HepG2 (cell line): ENCODE results near the gene ZNF341. TPM values are rescaled to one million over a fixed set of nuclear protein-coding genes. Genes with fewer than 3 reads are reported as not detected.

Experiments
- ELF3 ChIP-seq: IDR thresholded peaks from 2 replicates; pipeline ENCODE4 v1.6.1; 2016; ENCODE audit warnings: missing genetic modification reagents, missing compliant biosample characterization
- FIP1L1 ChIP-seq: fragments of 200-400 bp; formaldehyde crosslinking; IDR thresholded peaks from 2 replicates; pipeline ENCODE4 v1.6.1; 2018; ENCODE audit warnings: low read depth, mild to moderate bottlenecking, low read length, moderate library complexity, borderline replicate concordance; ENCODE audit not compliant: insufficient read depth
- FOXK2 ChIP-seq: fragments of 450-650 bp; IDR thresholded peaks from 2 replicates; pipeline ENCODE4 v1.6.1; 2016
- FOXO1 ChIP-seq: sonication (generic); formaldehyde crosslinking; IDR thresholded peaks from 2 replicates; pipeline ENCODE4 v1.4.0; 2020; ENCODE audit warnings: missing genetic modification reagents
- KMT2A ChIP-seq: sonication (generic); formaldehyde crosslinking; IDR thresholded peaks from 2 replicates; pipeline ENCODE4 v1.4.0; 2020; ENCODE audit warnings: missing genetic modification reagents
- MAZ ChIP-seq, 2 experiments: sonication (generic) in 1 of 2; formaldehyde crosslinking in 1 of 2; IDR thresholded peaks; 2 replicates each; pipeline versions ENCODE4 v1.5.0 to v1.6.1; 2012 to 2020; ENCODE audit warnings: low read depth in 2 of 2, mild to moderate bottlenecking in 2 of 2, borderline replicate concordance in 1 of 2, improper control_type of control experiment in 1 of 2, low read length in 1 of 2, missing genetic modification reagents in 1 of 2, moderate library complexity in 1 of 2
- NFE2L1 ChIP-seq: sonication (generic); formaldehyde crosslinking; IDR thresholded peaks from 2 replicates; pipeline ENCODE4 v1.4.0; 2020; ENCODE audit warnings: missing genetic modification reagents, mild to moderate bottlenecking, borderline replicate concordance
- PAX8 ChIP-seq: sonication (generic); formaldehyde crosslinking; IDR thresholded peaks from 2 replicates; pipeline ENCODE4 v1.8.0; 2022; ENCODE audit warnings: mild to moderate bottlenecking, missing genetic modification reagents, borderline replicate concordance
- SETDB1 ChIP-seq: sonication (generic); formaldehyde crosslinking; IDR thresholded peaks from 2 replicates; pipeline ENCODE4 v1.5.1; 2020; ENCODE audit warnings: missing genetic modification reagents, mild to moderate bottlenecking, borderline replicate concordance
- SIN3B ChIP-seq: fragments of 150-350 bp; IDR thresholded peaks from 2 replicates; pipeline ENCODE4 v1.6.1; 2014; ENCODE audit warnings: low read length
- SNRNP70 ChIP-seq: fragments of 200-400 bp; formaldehyde crosslinking; IDR thresholded peaks from 2 replicates; pipeline ENCODE4 v1.6.1; 2017; ENCODE audit warnings: mild to moderate bottlenecking, low read depth, low read length, moderate library complexity
- TOE1 ChIP-seq: sonication (generic); formaldehyde crosslinking; IDR thresholded peaks from 2 replicates; pipeline ENCODE4 v1.4.0; 2020; ENCODE audit warnings: mild to moderate bottlenecking, missing genetic modification reagents
- ZNF205 ChIP-seq: IDR thresholded peaks from 2 replicates; pipeline ENCODE4 v1.6.1; 2018; ENCODE audit warnings: missing biosample characterization, missing genetic modification reagents
- ZNF251 ChIP-seq: sonication (generic); formaldehyde crosslinking; IDR thresholded peaks from 2 replicates; pipeline ENCODE4 v1.9.0; 2021; ENCODE audit warnings: mild to moderate bottlenecking, missing genetic modification reagents
- ZNF274 ChIP-seq: sonication (generic); formaldehyde crosslinking; IDR thresholded peaks from 2 replicates; pipeline ENCODE4 v1.5.1; 2020; ENCODE audit warnings: mild to moderate bottlenecking, missing genetic modification reagents
- ZNF44 ChIP-seq: sonication (generic); formaldehyde crosslinking; IDR thresholded peaks from 2 replicates; pipeline ENCODE4 v1.5.1; 2020; ENCODE audit warnings: mild to moderate bottlenecking, missing genetic modification reagents
- ZNF460 ChIP-seq: sonication (generic); formaldehyde crosslinking; IDR thresholded peaks from 2 replicates; pipeline ENCODE4 v1.5.1; 2020; ENCODE audit warnings: missing genetic modification reagents, mild to moderate bottlenecking, borderline replicate concordance
- ZNF501 ChIP-seq: sonication (generic); formaldehyde crosslinking; IDR thresholded peaks from 2 replicates; pipeline ENCODE4 v1.5.1; 2020; ENCODE audit warnings: mild to moderate bottlenecking, moderate library complexity, missing genetic modification reagents
- ZNF549 ChIP-seq: sonication (generic); formaldehyde crosslinking; IDR thresholded peaks from 2 replicates; pipeline ENCODE4 v1.5.0; 2020; ENCODE audit warnings: missing genetic modification reagents
- ZNF629 ChIP-seq: sonication (generic); formaldehyde crosslinking; conservative IDR thresholded peaks from 2 replicates; pipeline ENCODE4 v1.5.0; 2020; ENCODE audit warnings: missing genetic modification reagents
- ZSCAN20 ChIP-seq: sonication (generic); formaldehyde crosslinking; IDR thresholded peaks from 2 replicates; pipeline ENCODE4 v1.4.0; 2020; ENCODE audit warnings: missing genetic modification reagents, mild to moderate bottlenecking, borderline replicate concordance
- polyA plus RNA-seq, 8 experiments: library from polyadenylated mRNA; depleted of rRNA in 3 of 8; stranded (reverse) in 7 of 8; unstranded in 1 of 8; fragments of >200 nt; fragmentation: Illumina TruSeq in 4 of 8; extraction: Trizol in 4 of 8; gene quantifications; 2 replicates each; pipeline versions ENCODE4 v1.2.1 to v1.2.3, GENCODE V29; 2011 to 2016; ENCODE audit warnings: low read depth in 4 of 8, missing spikeins in 1 of 8, mixed read lengths in 1 of 8; ENCODE audit not compliant: insufficient read depth in 1 of 8
- total RNA-seq, 5 experiments: library from RNA; depleted of rRNA; stranded (reverse); fragments of >200 nt; fragmentation: Illumina TruSeq; extraction: Trizol; gene quantifications; 2 replicates each; pipeline ENCODE4 v1.2.3, GENCODE V29; 2016; ENCODE audit warnings: low read depth in 1 of 5
- TF ChIP-seq, protein P1 (sequence below): sonication (generic); formaldehyde crosslinking; IDR thresholded peaks from 2 replicates; pipeline ENCODE4 v1.5.0; 2020; ENCODE audit warnings: missing genetic modification reagents
- TF ChIP-seq, protein P2 (sequence below): IDR thresholded peaks from 2 replicates; pipeline ENCODE4 v1.6.1; 2016; ENCODE audit warnings: mild to moderate bottlenecking
- TF ChIP-seq, protein P3 (sequence below): sonication (generic); formaldehyde crosslinking; IDR thresholded peaks from 2 replicates; pipeline ENCODE4 v1.4.0; 2020; ENCODE audit warnings: missing genetic modification reagents, borderline replicate concordance

Gene ZNF341
- total and polyA plus RNA-seq, 2 of the 13 experiments (the other 11 are each of a cell fraction or from before 2014, with no cell fraction given) = 1.1 to 2.2 TPM

DNA sequence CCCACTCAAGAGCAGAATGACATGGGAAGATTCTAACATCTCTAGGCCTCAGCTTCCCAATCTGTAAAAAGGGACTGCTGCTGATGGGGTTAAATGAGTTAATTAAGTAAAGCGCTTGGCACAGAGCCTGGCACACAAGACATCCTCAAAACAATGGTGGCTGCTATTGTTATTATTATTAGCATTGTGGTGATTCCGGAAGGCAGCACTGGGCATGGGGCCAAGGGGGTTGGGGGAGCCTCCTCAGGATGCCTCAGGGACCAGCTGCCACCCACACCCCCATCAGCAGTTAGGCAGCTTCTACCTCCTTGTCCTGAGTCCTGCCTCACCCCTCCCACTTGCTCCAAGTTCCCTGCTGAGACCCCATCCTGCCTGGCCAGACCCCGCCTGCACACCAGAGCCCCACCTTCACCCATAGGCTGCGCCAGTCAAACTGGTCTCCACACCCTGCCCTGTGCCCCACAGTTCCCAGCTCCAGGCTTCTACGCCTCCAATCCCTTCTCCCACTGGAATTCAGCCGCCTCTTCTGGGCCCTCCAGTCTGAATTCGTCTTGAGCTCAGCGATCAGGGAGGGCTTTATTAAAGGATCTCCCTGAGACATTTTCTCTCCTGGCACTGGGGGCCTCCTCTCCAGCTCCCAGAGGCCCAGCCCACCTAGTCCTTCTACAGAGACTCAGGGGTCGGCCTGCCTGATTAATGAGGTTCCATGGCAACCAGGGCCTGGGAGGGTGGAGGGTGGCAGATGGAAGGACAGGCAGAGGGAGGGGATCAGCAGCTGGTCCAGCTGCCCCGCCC is 47.1 kb upstream of the ZNF341 start (continued):
- TF ChIP-seq, protein P1, sequence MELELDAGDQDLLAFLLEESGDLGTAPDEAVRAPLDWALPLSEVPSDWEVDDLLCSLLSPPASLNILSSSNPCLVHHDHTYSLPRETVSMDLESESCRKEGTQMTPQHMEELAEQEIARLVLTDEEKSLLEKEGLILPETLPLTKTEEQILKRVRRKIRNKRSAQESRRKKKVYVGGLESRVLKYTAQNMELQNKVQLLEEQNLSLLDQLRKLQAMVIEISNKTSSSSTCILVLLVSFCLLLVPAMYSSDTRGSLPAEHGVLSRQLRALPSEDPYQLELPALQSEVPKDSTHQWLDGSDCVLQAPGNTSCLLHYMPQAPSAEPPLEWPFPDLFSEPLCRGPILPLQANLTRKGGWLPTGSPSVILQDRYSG (CRISPR knock-in tag) = no peak
- TF ChIP-seq, protein P2, sequence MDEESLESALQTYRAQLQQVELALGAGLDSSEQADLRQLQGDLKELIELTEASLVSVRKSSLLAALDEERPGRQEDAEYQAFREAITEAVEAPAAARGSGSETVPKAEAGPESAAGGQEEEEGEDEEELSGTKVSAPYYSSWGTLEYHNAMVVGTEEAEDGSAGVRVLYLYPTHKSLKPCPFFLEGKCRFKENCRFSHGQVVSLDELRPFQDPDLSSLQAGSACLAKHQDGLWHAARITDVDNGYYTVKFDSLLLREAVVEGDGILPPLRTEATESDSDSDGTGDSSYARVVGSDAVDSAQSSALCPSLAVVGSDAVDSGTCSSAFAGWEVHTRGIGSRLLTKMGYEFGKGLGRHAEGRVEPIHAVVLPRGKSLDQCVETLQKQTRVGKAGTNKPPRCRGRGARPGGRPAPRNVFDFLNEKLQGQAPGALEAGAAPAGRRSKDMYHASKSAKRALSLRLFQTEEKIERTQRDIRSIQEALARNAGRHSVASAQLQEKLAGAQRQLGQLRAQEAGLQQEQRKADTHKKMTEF (CRISPR knock-in tag) = no peak
- TF ChIP-seq SETDB1 (no peak), NFE2L1 (CRISPR knock-in tag) (no peak), SIN3B (no peak), ZNF501 (CRISPR knock-in tag) (0 out of 2 replicates have a peak, but pooled peaks have one; percentile 7), ZNF549 (CRISPR knock-in tag) (no peak), ELF3 (CRISPR knock-in tag) (no peak), ZNF251 (no peak), TOE1 (CRISPR knock-in tag) (no peak), PAX8 (no peak), FOXK2 (no peak), ZNF629 (CRISPR knock-in tag) (peak; percentile 86; the same call in 1 of the 2 replicates), ZSCAN20 (no peak), MAZ (IDR thresholded peaks at IDR 0.05; ENCODE audit: borderline replicate concordance, low read depth, low read length) (no peak), MAZ (CRISPR knock-in tag; IDR thresholded peaks at IDR 0.05; ENCODE audit: low read depth) (0 out of 2 replicates have a peak, but pooled peaks have one; percentile 13), ZNF460 (no peak), ZNF274 (CRISPR knock-in tag) (no peak), ZNF205 (CRISPR knock-in tag) (no peak), FOXO1 (CRISPR knock-in tag) (no peak), ZNF44 (no peak), SNRNP70 (no peak), FIP1L1 (no peak), KMT2A (CRISPR knock-in tag) (no peak)
- TF ChIP-seq, protein P3, sequence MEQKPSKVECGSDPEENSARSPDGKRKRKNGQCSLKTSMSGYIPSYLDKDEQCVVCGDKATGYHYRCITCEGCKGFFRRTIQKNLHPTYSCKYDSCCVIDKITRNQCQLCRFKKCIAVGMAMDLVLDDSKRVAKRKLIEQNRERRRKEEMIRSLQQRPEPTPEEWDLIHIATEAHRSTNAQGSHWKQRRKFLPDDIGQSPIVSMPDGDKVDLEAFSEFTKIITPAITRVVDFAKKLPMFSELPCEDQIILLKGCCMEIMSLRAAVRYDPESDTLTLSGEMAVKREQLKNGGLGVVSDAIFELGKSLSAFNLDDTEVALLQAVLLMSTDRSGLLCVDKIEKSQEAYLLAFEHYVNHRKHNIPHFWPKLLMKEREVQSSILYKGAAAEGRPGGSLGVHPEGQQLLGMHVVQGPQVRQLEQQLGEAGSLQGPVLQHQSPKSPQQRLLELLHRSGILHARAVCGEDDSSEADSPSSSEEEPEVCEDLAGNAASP (CRISPR knock-in tag) = no peak
